Measurements from ENCODE around the gene NUAK1.
"Not testable (repeated sequence)": the region's sequence is repeated elsewhere in the genome, so short reads cannot be mapped to it uniquely, and the experiment has no call there.

Gene NUAK1

GRCh38 chr12:106037524-106038298, 101.0 kb downstream of the NUAK1 start:
- H3K4me3 ChIP-seq (ENCODE audit: low read depth, low read length), result no peak overlapping the region

GRCh38 chr12:106035421-106035820, 103.3 kb downstream of the NUAK1 start:
- no peak overlapping the region for H3K4me3 ChIP-seq (ENCODE audit: low read depth, low read length)

- no peak overlapping the region for H3K4me3 ChIP-seq (ENCODE audit: low read depth, low read length)
These were observed 104.4 kb downstream of the NUAK1 start for GRCh38 chr12:106034316-106034715.

GRCh38 chr12:106033161-106033675, 105.5 kb downstream of the NUAK1 start:
- H3K4me3 ChIP-seq (ENCODE audit: low read depth, low read length), result no peak overlapping the region

- H3K4me3 ChIP-seq (ENCODE audit: low read depth, low read length), result no peak overlapping the region
These were observed 106.2 kb downstream of the NUAK1 start for GRCh38 chr12:106032623-106032925.

- no peak overlapping the region for H3K4me3 ChIP-seq (ENCODE audit: low read depth, low read length)
These were observed 106.8 kb downstream of the NUAK1 start for GRCh38 chr12:106031761-106032622.

- H3K4me3 ChIP-seq (ENCODE audit: low read depth, low read length), result no peak overlapping the region
These were observed 108.3 kb downstream of the NUAK1 start for GRCh38 chr12:106030210-106031071.

GRCh38 chr12:106029532-106029931, 109.2 kb downstream of the NUAK1 start:
- no peak overlapping the region for H3K4me3 ChIP-seq (ENCODE audit: low read depth, low read length)

- H3K4me3 ChIP-seq (ENCODE audit: low read depth, low read length), result no peak overlapping the region
These were observed 110.8 kb downstream of the NUAK1 start for GRCh38 chr12:106027911-106028310.

- H3K4me3 ChIP-seq (ENCODE audit: low read depth, low read length), result no peak overlapping the region
These were observed 111.5 kb downstream of the NUAK1 start for GRCh38 chr12:106027286-106027685.

- H3K4me3 ChIP-seq (ENCODE audit: low read depth, low read length), result no peak overlapping the region
These were observed 113.6 kb downstream of the NUAK1 start for GRCh38 chr12:106025129-106025528.

GRCh38 chr12:106023039-106023438, 115.7 kb downstream of the NUAK1 start:
- H3K4me3 ChIP-seq (ENCODE audit: low read depth, low read length), result no peak overlapping the region

- no peak overlapping the region for H3K4me3 ChIP-seq (ENCODE audit: low read depth, low read length)
These were observed 116.2 kb downstream of the NUAK1 start for GRCh38 chr12:106022568-106023012.

GRCh38 chr12:106021516-106021915, 117.2 kb downstream of the NUAK1 start:
- no peak overlapping the region for H3K4me3 ChIP-seq (ENCODE audit: low read depth, low read length)

- no peak overlapping the region for H3K4me3 ChIP-seq (ENCODE audit: low read depth, low read length)
These were observed 118.0 kb downstream of the NUAK1 start for GRCh38 chr12:106020736-106021135.

GRCh38 chr12:106019144-106019543, 119.6 kb downstream of the NUAK1 start:
- H3K4me3 ChIP-seq (ENCODE audit: low read depth, low read length), result no peak overlapping the region

GRCh38 chr12:106018286-106018685, 120.5 kb downstream of the NUAK1 start:
- H3K4me3 ChIP-seq (ENCODE audit: low read depth, low read length), result no peak overlapping the region

GRCh38 chr12:106016601-106017278, 122.0 kb downstream of the NUAK1 start:
- H3K4me3 ChIP-seq (ENCODE audit: low read depth, low read length), result not testable (repeated sequence)

- no peak overlapping the region for H3K4me3 ChIP-seq (ENCODE audit: low read depth, low read length)
These were observed 123.1 kb downstream of the NUAK1 start for GRCh38 chr12:106015646-106016045.

GRCh38 chr12:106013941-106014340, 124.8 kb downstream of the NUAK1 start:
- no peak overlapping the region for H3K4me3 ChIP-seq (ENCODE audit: low read depth, low read length)

All from iPS-11a (cell line).